DOHH2 (cell line): ENCODE data around the gene DOCK1.

Source experiments
- EZH2phosphoT487 ChIP-seq: fragments of 200-600 bp; sonication (generic); IDR thresholded peaks from 2 replicates; pipeline ENCODE4 v1.6.1; 2017; ENCODE audit warnings: borderline replicate concordance, mild to moderate bottlenecking, antibody characterized with exemption, low read length, moderate library complexity, mixed read lengths
- TF ChIP-seq, protein P1 (sequence below): fragments of 200-600 bp; sonication (generic); IDR thresholded peaks from one replicate; pipeline ENCODE4 v1.5.1; 2014; ENCODE audit warnings: antibody characterized with exemption, mild to moderate bottlenecking, low read depth, low read length; ENCODE audit not compliant: poor library complexity, severe bottlenecking

DNA sequence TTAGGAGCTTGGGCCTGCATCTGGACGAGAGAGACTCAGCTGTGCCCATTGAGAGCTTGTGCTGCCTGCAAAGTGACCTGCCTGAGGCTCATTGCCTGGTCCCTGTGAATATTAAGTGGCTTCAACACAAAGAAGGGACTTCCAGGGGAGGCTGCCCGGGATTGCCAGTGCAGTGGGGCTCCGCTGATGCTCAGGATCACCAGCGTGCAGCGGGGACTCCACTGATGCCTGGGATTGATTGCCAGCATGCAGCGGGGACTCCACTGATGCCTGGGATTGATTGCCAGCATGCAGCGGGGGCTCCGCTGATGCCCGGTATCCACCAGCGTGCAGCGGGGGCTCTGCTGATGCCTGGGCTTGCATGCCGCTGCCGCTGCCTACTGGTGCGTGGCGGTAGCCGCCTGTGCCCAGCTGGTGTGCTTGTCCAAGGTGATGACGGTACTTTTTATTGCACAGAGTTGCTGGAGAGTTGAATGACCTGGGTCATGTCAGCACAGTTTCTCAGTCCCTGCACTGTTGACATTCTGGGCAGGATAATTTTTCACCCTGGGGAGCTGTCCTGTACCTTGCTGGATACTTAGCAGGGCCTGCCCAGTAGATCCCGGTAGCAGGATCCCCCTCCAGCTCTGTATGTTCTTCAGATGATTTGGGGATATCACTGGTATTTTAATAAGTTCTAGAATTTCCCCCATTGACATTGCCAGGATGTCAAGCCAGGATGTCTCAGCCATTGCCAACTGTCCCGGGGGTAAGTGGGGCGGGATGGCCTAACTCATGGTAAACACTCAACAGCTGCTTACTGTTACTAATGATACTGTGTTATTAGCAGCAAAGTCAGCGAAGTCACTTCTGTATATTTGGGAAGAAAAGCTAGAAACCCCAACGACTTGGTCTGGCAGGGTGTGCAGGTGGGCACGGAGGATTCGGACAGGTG is 13.0 kb downstream of the DOCK1 start:
- TF ChIP-seq, protein P1, sequence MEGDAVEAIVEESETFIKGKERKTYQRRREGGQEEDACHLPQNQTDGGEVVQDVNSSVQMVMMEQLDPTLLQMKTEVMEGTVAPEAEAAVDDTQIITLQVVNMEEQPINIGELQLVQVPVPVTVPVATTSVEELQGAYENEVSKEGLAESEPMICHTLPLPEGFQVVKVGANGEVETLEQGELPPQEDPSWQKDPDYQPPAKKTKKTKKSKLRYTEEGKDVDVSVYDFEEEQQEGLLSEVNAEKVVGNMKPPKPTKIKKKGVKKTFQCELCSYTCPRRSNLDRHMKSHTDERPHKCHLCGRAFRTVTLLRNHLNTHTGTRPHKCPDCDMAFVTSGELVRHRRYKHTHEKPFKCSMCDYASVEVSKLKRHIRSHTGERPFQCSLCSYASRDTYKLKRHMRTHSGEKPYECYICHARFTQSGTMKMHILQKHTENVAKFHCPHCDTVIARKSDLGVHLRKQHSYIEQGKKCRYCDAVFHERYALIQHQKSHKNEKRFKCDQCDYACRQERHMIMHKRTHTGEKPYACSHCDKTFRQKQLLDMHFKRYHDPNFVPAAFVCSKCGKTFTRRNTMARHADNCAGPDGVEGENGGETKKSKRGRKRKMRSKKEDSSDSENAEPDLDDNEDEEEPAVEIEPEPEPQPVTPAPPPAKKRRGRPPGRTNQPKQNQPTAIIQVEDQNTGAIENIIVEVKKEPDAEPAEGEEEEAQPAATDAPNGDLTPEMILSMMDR = no peak
- TF ChIP-seq EZH2phosphoT487 = no peak
